Epithelial cell of proximal tubule (primary cell): ENCODE measurements around the gene MTHFD1. TPM values are rescaled to one million over a fixed set of nuclear protein-coding genes. Genes with fewer than 3 reads are reported as not detected.

Experiments used
- DNase-seq: peaks from one replicate; pipeline ENCODE4 v3.0.0-alpha.2; 2011; ENCODE audit warnings: low read depth
- H3K4me3 ChIP-seq: 2 replicates; pipeline ENCODE4 v1.5.1; 2011; ENCODE audit warnings: low read depth, mild to moderate bottlenecking, low read length
- total RNA-seq: library from RNA; depleted of rRNA; stranded (reverse); fragments of >200 nt; gene quantifications from 2 replicates; pipeline ENCODE4 v1.2.3, GENCODE V29; 2015
- TF ChIP-seq, protein P1 (sequence below): conservative IDR thresholded peaks from 2 replicates; pipeline ENCODE4 v1.5.1; 2012; ENCODE audit warnings: low read depth, mild to moderate bottlenecking, low read length

Gene MTHFD1
- total RNA-seq, 1 donor from 2014 or later = 42.1 TPM

DNA sequence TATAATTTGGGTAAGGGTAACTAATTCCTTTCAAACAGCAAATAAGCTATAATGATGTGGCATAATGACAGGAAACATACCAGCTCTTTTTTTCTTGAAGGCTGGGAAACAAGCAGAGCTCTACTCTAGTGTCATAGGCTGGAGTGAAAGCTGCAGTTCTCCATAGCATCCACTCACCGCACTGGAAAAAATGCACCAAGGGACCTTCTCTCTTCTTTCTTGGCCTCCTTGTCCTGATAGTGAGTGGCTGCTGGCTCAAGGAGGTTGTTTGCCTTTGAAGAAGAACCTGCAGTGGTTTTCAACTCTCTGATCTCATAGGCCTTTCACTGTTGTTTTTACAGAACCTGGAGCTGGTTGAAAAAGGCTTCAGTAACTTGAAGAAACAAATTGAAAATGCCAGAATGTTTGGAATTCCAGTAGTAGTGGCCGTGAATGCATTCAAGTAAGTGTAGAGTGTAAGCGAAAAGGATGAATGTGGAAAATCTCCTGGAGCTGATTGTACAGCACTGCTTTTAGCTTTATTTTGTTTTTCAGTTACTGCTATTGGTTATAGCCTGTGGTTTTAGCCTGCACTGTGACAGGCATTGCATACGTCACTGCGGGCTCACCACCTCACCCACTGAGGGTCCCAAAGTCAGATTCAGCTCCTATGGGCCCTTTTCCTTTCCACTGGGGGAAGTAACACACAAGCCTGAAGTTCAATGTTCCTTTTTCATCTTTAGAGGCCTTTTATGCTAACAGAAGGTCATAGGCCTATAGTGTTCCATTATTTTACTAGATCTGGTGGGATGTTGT is 59.9 kb downstream of the MTHFD1 start:
- H3K4me3 ChIP-seq = no peak overlapping the region
- no peak for DNase-seq
- TF ChIP-seq, protein P1, sequence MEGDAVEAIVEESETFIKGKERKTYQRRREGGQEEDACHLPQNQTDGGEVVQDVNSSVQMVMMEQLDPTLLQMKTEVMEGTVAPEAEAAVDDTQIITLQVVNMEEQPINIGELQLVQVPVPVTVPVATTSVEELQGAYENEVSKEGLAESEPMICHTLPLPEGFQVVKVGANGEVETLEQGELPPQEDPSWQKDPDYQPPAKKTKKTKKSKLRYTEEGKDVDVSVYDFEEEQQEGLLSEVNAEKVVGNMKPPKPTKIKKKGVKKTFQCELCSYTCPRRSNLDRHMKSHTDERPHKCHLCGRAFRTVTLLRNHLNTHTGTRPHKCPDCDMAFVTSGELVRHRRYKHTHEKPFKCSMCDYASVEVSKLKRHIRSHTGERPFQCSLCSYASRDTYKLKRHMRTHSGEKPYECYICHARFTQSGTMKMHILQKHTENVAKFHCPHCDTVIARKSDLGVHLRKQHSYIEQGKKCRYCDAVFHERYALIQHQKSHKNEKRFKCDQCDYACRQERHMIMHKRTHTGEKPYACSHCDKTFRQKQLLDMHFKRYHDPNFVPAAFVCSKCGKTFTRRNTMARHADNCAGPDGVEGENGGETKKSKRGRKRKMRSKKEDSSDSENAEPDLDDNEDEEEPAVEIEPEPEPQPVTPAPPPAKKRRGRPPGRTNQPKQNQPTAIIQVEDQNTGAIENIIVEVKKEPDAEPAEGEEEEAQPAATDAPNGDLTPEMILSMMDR = no peak

DNA sequence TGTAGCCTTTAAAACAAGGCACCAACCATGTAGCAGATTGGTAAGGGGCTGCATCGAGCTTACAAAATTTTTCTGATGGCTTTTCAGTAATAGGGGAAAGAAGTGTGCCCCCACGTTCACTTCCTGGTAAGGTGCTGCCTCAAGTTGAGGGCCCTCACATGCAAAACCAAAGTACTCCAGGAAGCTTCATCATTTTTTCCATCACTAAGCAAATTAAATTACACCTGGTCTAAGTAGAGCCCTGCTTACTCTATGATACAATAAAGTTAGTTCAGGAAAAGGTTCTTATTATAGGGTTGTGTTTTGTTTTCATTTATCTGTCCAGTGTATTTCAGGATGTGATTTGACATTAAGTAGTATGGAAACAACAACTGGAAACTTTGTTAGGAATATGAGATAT is 62.1 kb downstream of the MTHFD1 start:
- H3K4me3 ChIP-seq = no peak overlapping the region
- TF ChIP-seq, protein P1 = no peak
- no peak for DNase-seq

DNA sequence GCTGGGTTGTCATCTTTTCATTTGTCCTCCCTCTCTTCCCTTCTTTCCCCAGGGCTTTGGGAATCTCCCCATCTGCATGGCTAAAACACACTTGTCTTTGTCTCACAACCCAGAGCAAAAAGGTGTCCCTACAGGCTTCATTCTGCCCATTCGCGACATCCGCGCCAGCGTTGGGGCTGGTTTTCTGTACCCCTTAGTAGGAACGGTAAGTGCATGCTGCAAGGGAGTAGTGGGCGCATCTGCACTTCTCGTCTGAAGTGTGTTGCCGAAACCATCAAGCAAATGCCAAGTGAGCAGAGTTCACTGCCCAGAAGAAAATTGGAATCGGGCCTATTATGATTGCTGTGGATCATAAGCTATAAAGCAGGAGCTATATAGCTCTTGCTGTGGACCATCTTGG is 66.5 kb downstream of the MTHFD1 start:
- TF ChIP-seq, protein P1 = no peak
- no peak for DNase-seq
- H3K4me3 ChIP-seq = no peak overlapping the region

DNA sequence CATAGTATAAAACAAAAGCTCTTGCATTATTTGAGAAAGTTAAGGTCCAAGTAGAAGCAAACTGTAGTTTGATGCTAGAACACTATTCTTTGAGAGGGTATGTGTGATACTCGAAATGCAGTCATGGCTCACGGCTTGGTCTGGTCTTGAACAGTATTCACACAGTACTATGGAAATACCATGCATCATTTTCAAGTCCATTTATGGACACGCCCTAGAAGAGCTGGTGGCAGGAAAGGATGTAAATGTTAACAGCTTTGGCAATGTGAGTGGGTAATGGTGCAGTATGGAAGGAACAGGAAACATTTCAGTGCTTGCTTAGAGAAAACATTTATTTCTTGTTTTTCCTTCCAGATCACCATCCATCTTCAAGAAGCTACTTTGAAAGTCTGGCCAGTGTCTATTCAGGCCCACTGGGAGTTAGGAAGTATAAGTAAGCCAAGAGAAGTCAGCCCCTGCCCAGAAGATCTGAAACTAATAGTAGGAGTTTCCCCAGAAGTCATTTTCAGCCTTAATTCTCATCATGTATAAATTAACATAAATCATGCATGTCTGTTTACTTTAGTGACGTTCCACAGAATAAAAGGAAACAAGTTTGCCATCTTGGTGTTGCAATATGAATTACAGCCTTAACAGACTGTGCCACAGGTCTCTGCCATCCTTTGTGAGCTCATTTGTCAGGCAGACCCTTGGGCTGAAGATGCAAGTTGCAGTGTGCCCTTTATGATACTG is 71.4 kb downstream of the MTHFD1 start:
- TF ChIP-seq, protein P1 = no peak
- DNase-seq = no peak
- no peak overlapping the region for H3K4me3 ChIP-seq

DNA sequence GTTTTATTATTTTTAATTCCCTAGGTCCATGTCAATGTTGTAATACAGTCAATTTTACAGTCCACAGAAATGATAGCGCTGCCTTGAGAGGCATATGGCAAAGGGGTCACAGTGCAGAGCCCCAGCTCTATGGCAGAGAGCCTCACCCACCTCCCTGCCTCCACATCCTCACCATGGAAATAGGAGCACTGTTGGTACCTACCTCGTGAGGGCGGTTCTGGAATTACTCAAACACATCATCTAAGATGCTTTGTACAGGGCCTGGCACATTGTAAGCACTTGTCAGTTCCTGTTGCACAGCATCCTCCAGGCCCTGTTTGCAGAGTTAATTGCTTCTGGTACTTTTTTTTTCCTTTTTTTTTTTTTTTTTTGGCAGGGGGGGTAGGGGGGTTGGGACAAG is 73.1 kb downstream of the MTHFD1 start:
- DNase-seq = no peak
- no peak overlapping the region for H3K4me3 ChIP-seq
- TF ChIP-seq, protein P1 = no peak

DNA sequence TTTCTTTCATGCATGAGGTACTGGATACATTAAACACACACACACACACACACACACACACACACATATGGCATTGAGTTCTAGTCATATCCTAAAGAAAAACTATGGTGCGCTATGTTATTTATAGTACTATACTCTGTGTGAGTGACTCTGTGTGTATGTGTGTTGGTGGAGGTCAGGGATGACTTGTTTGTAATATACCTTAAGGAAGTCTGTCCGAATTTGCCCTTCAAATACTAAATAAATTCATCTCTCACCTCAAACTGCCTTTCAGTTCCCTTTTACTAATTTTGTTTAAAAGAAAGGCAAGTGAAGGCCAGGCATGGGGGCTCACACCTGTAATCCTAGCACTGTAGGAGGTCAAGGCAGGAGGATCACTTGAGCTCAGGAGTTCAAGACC is 75.0 kb downstream of the MTHFD1 start:
- TF ChIP-seq, protein P1 = no peak
- no peak overlapping the region for H3K4me3 ChIP-seq
- no peak for DNase-seq
